ENCODE results near the gene GAS7. TPM values are rescaled to one million over a fixed set of nuclear protein-coding genes. Genes with fewer than 3 reads are reported as not detected.

GAS7 gene
- total RNA-seq, 1 experiment from 2014 or later: 4.1 TPM

GRCh38 chr17:10197721-10198508 lies 491 bp downstream of the GAS7 start:
- BruUV-seq (replicated peaks): no TSS peak
- TF ChIP-seq CTCF (IDR thresholded peaks at IDR 0.05 in 2 of 3, conservative IDR thresholded peaks at IDR 0.05 in 1 of 3; ENCODE audit: borderline replicate concordance in 1 of 3, insufficient read depth in 1 of 3, low read depth in 2 of 3, low read length in 2 of 3): no peak
- TF ChIP-seq MAX (IDR thresholded peaks at IDR 0.05): no peak
- no peak for TF ChIP-seq RAD21 (IDR thresholded peaks at IDR 0.05; ENCODE audit: low read depth)
- no peak for TF ChIP-seq ATF3 (IDR thresholded peaks at IDR 0.05)
- TF ChIP-seq EZH2 (IDR thresholded peaks at IDR 0.05): no peak
- TF ChIP-seq EGR1 (IDR thresholded peaks at IDR 0.05; ENCODE audit: low read depth): no peak
- no peak for TF ChIP-seq POLR2A (IDR thresholded peaks at IDR 0.05; ENCODE audit: borderline replicate concordance, extremely low read depth, insufficient read depth, insufficient read length)
- Histone ChIP-seq H3K36me3 (ENCODE audit: control insufficient read depth in 1 of 2, insufficient read depth in 2 of 2, low read length in 2 of 2) (no peaks in the 10 kb centered on the region), H3K4me1 (ENCODE audit: control insufficient read depth in 1 of 2, insufficient read depth in 2 of 2, low read length in 2 of 2) (peaks cover 3 to 6% of the 10 kb centered on the region in 2 experiments; a peak in 3 of 4 replicates), H3K9me3 (ENCODE audit: control insufficient read depth in 1 of 2, insufficient read depth in 1 of 2, low read depth in 1 of 2, low read length in 2 of 2) (no peaks in the 10 kb centered on the region), H4K20me1 (ENCODE audit: insufficient read depth) (no peaks in the 10 kb centered on the region), H3K4me3 (replicated peaks in 1 of 2; ENCODE audit: low read depth in 1 of 2, low read length in 2 of 2) (no peak overlapping the region), H3K4me2 (ENCODE audit: low read length) (peak overlapping the region; percentile 89), H3K9me2 (ENCODE audit: insufficient read depth) (no peaks in the 10 kb centered on the region), H2AFZ (ENCODE audit: low read depth, low read length, poor library complexity, severe bottlenecking) (no peak overlapping the region), H3K79me2 (ENCODE audit: insufficient read depth, low read length) (no peaks in the 10 kb centered on the region), H3K9ac (ENCODE audit: low read length) (no peak overlapping the region), H3K27ac (ENCODE audit: low read depth, low read length) (no peak overlapping the region; the same call in 1 of the 2 replicates), H3K27me3 (ENCODE audit: insufficient read depth, low read length) (no peaks in the 10 kb centered on the region)
- intact Hi-C loops (cut with micrococcal nuclease): no loop called here
- POLR2A ChIA-PET: interaction anchor here (0.9 kb wide), 1 partner anchor 28 kb away, joined by 3 read pairs; no protein-coding TSS in a partner anchor
- RAD21 ChIA-PET (ENCODE audit: low non-redundant PET in 1 of 2, low total read pairs in 2 of 2, uncharacterized antibody in 2 of 2, unreplicated experiment in 2 of 2): interaction anchor here (0.6 kb wide), 2 partner anchors 51 to 216 kb away, joined by 3 to 4 read pairs; no protein-coding TSS in a partner anchor
- CTCF ChIA-PET: interaction anchor here (0.7 to 1.0 kb wide), 2 partner anchors 29 to 209 kb away, joined by 3 to 7 read pairs; no protein-coding TSS in a partner anchor
- DNase-seq (ENCODE audit: low read depth, low spot score) (no peak), ATAC-seq (no peak)

Measured in HCT116 (cell line).